H9 (cell line): ENCODE data around the gene MDGA2. TPM values are rescaled to one million over a fixed set of nuclear protein-coding genes. Genes with fewer than 3 reads are reported as not detected.

Source experiments
- DNase-seq: peaks from one replicate; pipeline ENCODE4 v3.0.0-alpha.2; 2017
- H2AFZ ChIP-seq: one replicate; pipeline ENCODE4 v1.6.1; 2013; ENCODE audit warnings: mild to moderate bottlenecking, low read length, control low read depth, moderate library complexity
- H2AK5ac ChIP-seq: 2 replicates; pipeline ENCODE4 v1.6.1; 2013; ENCODE audit warnings: low read length, control low read depth, mixed read lengths; ENCODE audit not compliant: insufficient read length
- H2BK120ac ChIP-seq: one replicate; pipeline ENCODE4 v1.6.1; 2013; ENCODE audit warnings: low read depth, mild to moderate bottlenecking, low read length, control low read depth, inconsistent platforms; ENCODE audit not compliant: poor library complexity, severe bottlenecking
- H2BK12ac ChIP-seq: 2 replicates; pipeline ENCODE4 v1.6.1; 2013; ENCODE audit warnings: low read length, control low read depth, mixed read lengths, low read depth; ENCODE audit not compliant: insufficient read length
- H2BK15ac ChIP-seq: 2 replicates; pipeline ENCODE4 v1.6.1; 2013; ENCODE audit warnings: low read depth, low read length, control low read depth
- H2BK20ac ChIP-seq: one replicate; pipeline ENCODE4 v1.6.1; 2013; ENCODE audit warnings: low read depth, mild to moderate bottlenecking, low read length, control low read depth, inconsistent platforms; ENCODE audit not compliant: poor library complexity, severe bottlenecking
- H2BK5ac ChIP-seq: 2 replicates; pipeline ENCODE4 v1.6.1; 2013; ENCODE audit warnings: low read length, control low read depth, mixed read lengths; ENCODE audit not compliant: insufficient read length
- H3K14ac ChIP-seq: 2 replicates; pipeline ENCODE4 v1.6.1; 2013; ENCODE audit warnings: low read length, control low read depth; ENCODE audit not compliant: insufficient read depth
- H3K18ac ChIP-seq: 2 replicates; pipeline ENCODE4 v1.6.1; 2013; ENCODE audit warnings: low read depth, mild to moderate bottlenecking, mixed read lengths, low read length, control low read depth; ENCODE audit not compliant: insufficient read length
- H3K23ac ChIP-seq: 2 replicates; pipeline ENCODE4 v1.6.1; 2013; ENCODE audit warnings: low read length, control low read depth, mixed read lengths, low read depth; ENCODE audit not compliant: insufficient read length
- H3K23me2 ChIP-seq: 2 replicates; pipeline ENCODE4 v1.6.1; 2013; ENCODE audit warnings: low read depth, mild to moderate bottlenecking, mixed read lengths, low read length, control low read depth; ENCODE audit not compliant: insufficient read length, poor library complexity, severe bottlenecking
- H3K27ac ChIP-seq: 2 replicates; pipeline ENCODE4 v1.5.1; 2013; ENCODE audit warnings: low read length, control low read depth, mixed read lengths, low read depth; ENCODE audit not compliant: insufficient read length
- H3K27me3 ChIP-seq: 2 replicates; pipeline ENCODE4 v1.6.1; 2013; ENCODE audit warnings: low read length, control low read depth, inconsistent platforms; ENCODE audit not compliant: insufficient read depth
- H3K4ac ChIP-seq: 2 replicates; pipeline ENCODE4 v1.6.1; 2013; ENCODE audit warnings: low read depth, mild to moderate bottlenecking, control low read depth, inconsistent platforms, low read length, moderate library complexity
- H3K4me1 ChIP-seq: 2 replicates; pipeline ENCODE4 v1.6.1; 2013; ENCODE audit warnings: low read length, control low read depth, inconsistent platforms; ENCODE audit not compliant: insufficient read depth
- H3K4me2 ChIP-seq: 2 replicates; pipeline ENCODE4 v1.6.1; 2013; ENCODE audit warnings: low read length, control low read depth, mixed read lengths; ENCODE audit not compliant: insufficient read length, insufficient read depth
- H3K56ac ChIP-seq: 2 replicates; pipeline ENCODE4 v1.6.1; 2013; ENCODE audit warnings: low read depth, mild to moderate bottlenecking, mixed read lengths, low read length, control low read depth; ENCODE audit not compliant: insufficient read length
- H3K79me1 ChIP-seq: 2 replicates; pipeline ENCODE4 v1.6.1; 2013; ENCODE audit warnings: low read depth, mild to moderate bottlenecking, moderate library complexity, low read length, control low read depth, inconsistent platforms; ENCODE audit not compliant: insufficient read depth, poor library complexity, severe bottlenecking
- H3K79me2 ChIP-seq: 2 replicates; pipeline ENCODE4 v1.6.1; 2013; ENCODE audit warnings: low read length, control low read depth, inconsistent platforms; ENCODE audit not compliant: insufficient read depth
- H3K9ac ChIP-seq: 2 replicates; pipeline ENCODE4 v1.6.1; 2013; ENCODE audit warnings: low read length, control low read depth, mixed read lengths; ENCODE audit not compliant: insufficient read length; ENCODE audit errors: extremely low read depth
- H3K9me3 ChIP-seq: one replicate; pipeline ENCODE4 v1.6.1; 2013; ENCODE audit warnings: low read depth, low read length, inconsistent platforms; ENCODE audit not compliant: control insufficient read depth
- H3T11ph ChIP-seq: one replicate; pipeline ENCODE4 v1.6.1; 2013; ENCODE audit warnings: mild to moderate bottlenecking, low read length, control low read depth, inconsistent platforms
- H4K20me1 ChIP-seq: one replicate; pipeline ENCODE4 v1.6.1; 2013; ENCODE audit not compliant: control insufficient read depth, insufficient read length, insufficient read depth
- H4K5ac ChIP-seq: 2 replicates; pipeline ENCODE4 v1.6.1; 2013; ENCODE audit warnings: low read depth, mild to moderate bottlenecking, mixed read lengths, low read length, control low read depth; ENCODE audit not compliant: insufficient read length
- H4K8ac ChIP-seq: replicated peaks from 2 replicates; pipeline ENCODE4 v1.6.1; 2013; ENCODE audit warnings: low read length, control low read depth, mixed read lengths, low read depth; ENCODE audit not compliant: insufficient read length
- H4K91ac ChIP-seq: 2 replicates; pipeline ENCODE4 v1.6.1; 2013; ENCODE audit warnings: low read depth, mild to moderate bottlenecking, moderate library complexity, mixed read lengths, low read length, control low read depth; ENCODE audit not compliant: insufficient read length
- H3K27ac Mint-ChIP-seq, 3 experiments: 2 replicates in 2 of 3; 3 replicates in 1 of 3; pipeline ENCODE4 v1.8.0; 2020 to 2021; ENCODE audit warnings: mixed read lengths in 3 of 3, mild to moderate bottlenecking in 1 of 3, moderate library complexity in 1 of 3
- H3K27me3 Mint-ChIP-seq: 2 replicates; pipeline ENCODE4 v1.8.0; 2021; ENCODE audit warnings: low read depth, mild to moderate bottlenecking, moderate library complexity, mixed read lengths
- H3K36me3 Mint-ChIP-seq, 3 experiments: 2 replicates in 2 of 3; 3 replicates in 1 of 3; pipeline ENCODE4 v1.8.0; 2020 to 2021; ENCODE audit warnings: low read depth in 3 of 3, mixed read lengths in 3 of 3; ENCODE audit not compliant: insufficient read depth in 1 of 3
- H3K4me1 Mint-ChIP-seq, 2 experiments: 2 replicates each; pipeline ENCODE4 v1.8.0; 2020; ENCODE audit warnings: mixed read lengths in 2 of 2
- H3K4me3 Mint-ChIP-seq, 2 experiments: 2 replicates in 1 of 2; 3 replicates in 1 of 2; pipeline ENCODE4 v1.8.0; 2020 to 2021; ENCODE audit warnings: mild to moderate bottlenecking in 2 of 2, mixed read lengths in 2 of 2, moderate library complexity in 1 of 2
- H3K9me3 Mint-ChIP-seq, 2 experiments: 2 replicates in 1 of 2; 3 replicates in 1 of 2; pipeline ENCODE4 v1.8.0; 2020; ENCODE audit warnings: mild to moderate bottlenecking in 2 of 2, mixed read lengths in 2 of 2, moderate library complexity in 1 of 2
- CTCF ChIP-seq: fragments of 200-600 bp; sonication (generic); conservative IDR thresholded peaks from 3 replicates; pipeline ENCODE4 v1.8.0; 2021; ENCODE audit warnings: antibody characterized with exemption, mild to moderate bottlenecking
- WGBS: extraction: QIAGEN DNeasy Blood & Tissue Kit; methylation state at CpG from one replicate; pipeline ENCODE4 v1.1.7; 2013; ENCODE audit warnings: missing lambda C conversion rate, low lambda C conversion rate, mixed read lengths; ENCODE audit not compliant: insufficient read length; ENCODE audit errors: extremely low coverage; 5-methylcytosine and 5-hydroxymethylcytosine counted together
- total RNA-seq: library from RNA; stranded (reverse); gene quantifications from 2 replicates; pipeline ENCODE4 v1.2.1, GENCODE V29; 2021

MDGA2 gene
- total RNA-seq, 1 experiment from 2014 or later, result 1.9 TPM

GRCh38 chr14:47485421-47485820 lies 190.0 kb downstream of the MDGA2 start:
- Histone ChIP-seq H3K56ac (no peak overlapping the region), H4K91ac (no peak overlapping the region), H3K9ac (no peak overlapping the region), H3K18ac (no peak overlapping the region), H3K4me1 (no peaks in the 10 kb centered on the region), H2AFZ (no peak overlapping the region), H3K4ac (no peak overlapping the region), H3K4me2 (no peak overlapping the region), H4K8ac (no peak overlapping the region), H3K27me3 (no peaks in the 10 kb centered on the region), H2BK20ac (no peak overlapping the region), H2BK15ac (no peak overlapping the region), H3K23ac (no peak overlapping the region), H3K9me3 (no peaks in the 10 kb centered on the region), H2BK5ac (no peak overlapping the region), H2BK12ac (no peak overlapping the region), H4K20me1 (no peaks in the 10 kb centered on the region), H2BK120ac (no peak overlapping the region), H3K79me1 (no peaks in the 10 kb centered on the region), H3K23me2 (no peaks in the 10 kb centered on the region), H3K79me2 (no peaks in the 10 kb centered on the region), H2AK5ac (no peak overlapping the region), H3K14ac (no peak overlapping the region), H3T11ph (no peak overlapping the region), H3K27ac (no peak overlapping the region), H4K5ac (no peak overlapping the region)
- H3K36me3 Mint-ChIP-seq, result peaks cover 9 to 25% (median 10%) of the 10 kb centered on the region in 3 experiments; a peak in 6 of 7 replicates
- H3K9me3 Mint-ChIP-seq, result peaks cover 8 to 18% of the 10 kb centered on the region in 2 experiments; a peak in 3 of 5 replicates
- WGBS, result no CpG with 5 or more reads among the region's 2 CpGs
- no peak overlapping the region for H3K4me3 Mint-ChIP-seq
- peaks cover 7 to 13% of the 10 kb centered on the region in 2 experiments for H3K4me1 Mint-ChIP-seq
- peak overlapping the region in 2 of 3 experiments; percentile 17 to 19; a peak in 1 of 7 replicates for H3K27ac Mint-ChIP-seq
- no peaks in the 10 kb centered on the region for H3K27me3 Mint-ChIP-seq
- peak; percentile 54 for DNase-seq
- TF ChIP-seq CTCF, result no peak
